Activated CD4-positive, alpha-beta T cell treated with anti-CD3 and anti-CD28 coated beads, Interleukin-2, amount 50 U/mL, for 16 hours (primary cell): Measurements from ENCODE around the gene POP4.

ENCODE experiments used
- DNase-seq: peaks from one replicate; pipeline ENCODE4 v3.0.0-alpha.2; 2020

POP4 gene

GRCh38 chr19:29577649-29577963, 28.5 kb upstream of the POP4 start:
- no peak for DNase-seq

- no peak for DNase-seq
These were observed 27.7 kb upstream of the POP4 start for GRCh38 chr19:29578349-29578748.

- no peak for DNase-seq
These were observed 26.7 kb upstream of the POP4 start for GRCh38 chr19:29579308-29579910.

- no peak for DNase-seq
These were observed 24.7 kb upstream of the POP4 start for GRCh38 chr19:29581398-29581797.

- DNase-seq: peak; percentile 87
These were observed 22.7 kb upstream of the POP4 start for GRCh38 chr19:29583196-29583999.

GRCh38 chr19:29586401-29586800, 19.7 kb upstream of the POP4 start:
- DNase-seq: no peak

- DNase-seq: no peak
These were observed 19.0 kb upstream of the POP4 start for GRCh38 chr19:29587059-29587458.

- peak; percentile 95 for DNase-seq
These were observed 18.5 kb upstream of the POP4 start for GRCh38 chr19:29587518-29587986.

GRCh38 chr19:29588095-29588494, 18.0 kb upstream of the POP4 start:
- no peak for DNase-seq

GRCh38 chr19:29590278-29590677, 15.8 kb upstream of the POP4 start:
- DNase-seq: no peak

- no peak for DNase-seq
These were observed 14.4 kb upstream of the POP4 start for GRCh38 chr19:29591670-29592069.

- no peak for DNase-seq
These were observed 12.2 kb upstream of the POP4 start for GRCh38 chr19:29593869-29594268.

GRCh38 chr19:29596080-29596727, 9.9 kb upstream of the POP4 start:
- DNase-seq: no peak

GRCh38 chr19:29596885-29597525, 9.1 kb upstream of the POP4 start:
- DNase-seq: no peak

- DNase-seq: no peak
These were observed 8.0 kb upstream of the POP4 start for GRCh38 chr19:29598036-29598435.

- no peak for DNase-seq
These were observed 7.6 kb upstream of the POP4 start for GRCh38 chr19:29598496-29598895.

- no peak for DNase-seq
These were observed 2.8 kb upstream of the POP4 start for GRCh38 chr19:29603308-29603707.

GRCh38 chr19:29606420-29606747, 301 bp downstream of the POP4 start:
- DNase-seq: no peak

- no peak for DNase-seq
These were observed 3.6 kb downstream of the POP4 start for GRCh38 chr19:29609636-29610035.

- no peak for DNase-seq
These were observed 4.1 kb downstream of the POP4 start for GRCh38 chr19:29610213-29610573.

GRCh38 chr19:29610574-29611271, 4.6 kb downstream of the POP4 start:
- DNase-seq: peak; percentile 88

GRCh38 chr19:29612121-29612520, 6.0 kb downstream of the POP4 start:
- DNase-seq: no peak
